Effector CD4-positive, alpha-beta T cell (primary cell): ENCODE results near the gene CTRB1.
"Not testable (repeated sequence)": the region's sequence is repeated elsewhere in the genome, so short reads cannot be mapped to it uniquely, and the experiment has no call there.

Source experiments
- DNase-seq: peaks from one replicate; pipeline ENCODE4 v3.0.0-alpha.2; 2020

The CTRB1 gene

DNA sequence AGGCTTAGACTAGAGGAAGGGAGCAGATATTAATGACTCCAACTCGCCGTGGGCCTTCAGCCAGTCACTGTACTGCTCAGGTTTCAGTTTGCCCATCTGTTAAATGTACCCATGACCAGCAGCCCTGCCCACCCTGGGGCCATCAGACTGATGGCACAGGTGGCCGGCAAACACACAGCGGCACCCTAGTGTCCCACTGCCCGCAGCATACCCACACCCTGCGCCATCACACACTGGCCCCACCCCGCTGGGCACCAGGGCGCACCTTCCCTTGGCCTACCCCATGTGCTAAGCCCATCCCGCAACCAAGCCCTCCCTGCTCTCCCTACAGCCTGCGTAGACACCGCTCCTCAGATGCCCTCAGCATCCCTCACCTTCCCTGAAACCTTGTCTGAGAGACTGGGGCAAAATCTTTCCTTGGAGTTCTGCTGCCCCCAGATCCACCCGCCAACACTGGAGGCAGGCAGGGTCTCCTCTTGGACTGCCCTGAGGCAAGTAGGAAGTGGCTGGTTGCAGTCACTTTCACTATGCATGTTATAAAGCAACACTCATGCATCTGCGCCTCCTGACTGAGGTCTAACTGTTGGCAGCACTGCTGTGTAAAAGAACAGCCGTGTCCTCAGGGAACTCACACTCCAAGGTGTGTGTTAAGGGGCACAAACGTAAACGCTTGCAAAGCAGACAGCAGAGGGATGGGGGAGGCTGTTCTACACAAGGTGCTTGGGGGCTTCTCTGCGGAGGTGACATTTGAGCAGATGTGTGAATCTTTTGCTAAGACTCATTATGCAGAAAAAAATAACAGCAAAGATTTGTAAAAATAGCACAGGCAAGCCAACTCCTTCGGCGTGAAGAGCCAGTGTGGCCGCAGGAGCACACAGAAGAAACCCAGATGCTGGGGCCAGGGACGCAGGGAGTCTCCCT lies 39.4 kb downstream of the CTRB1 start:
- no peak for DNase-seq

DNA sequence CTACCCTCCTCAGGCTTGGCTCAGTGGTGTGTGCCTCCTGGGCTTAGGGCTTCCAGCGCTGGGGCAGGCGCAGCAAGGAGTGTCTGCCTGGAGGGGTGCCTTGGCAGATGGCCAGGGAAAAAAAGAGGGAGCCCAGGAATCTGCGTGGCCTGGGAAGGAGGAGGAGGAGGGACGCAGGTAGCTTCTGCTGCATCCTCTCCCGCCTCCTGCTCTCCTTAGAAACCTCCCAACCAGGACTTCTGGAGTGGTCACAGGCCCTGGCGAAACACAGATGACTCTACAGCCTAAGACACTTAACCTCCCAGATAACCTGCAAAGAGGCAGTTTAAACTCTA lies 40.0 kb downstream of the CTRB1 start:
- no peak for DNase-seq

DNA sequence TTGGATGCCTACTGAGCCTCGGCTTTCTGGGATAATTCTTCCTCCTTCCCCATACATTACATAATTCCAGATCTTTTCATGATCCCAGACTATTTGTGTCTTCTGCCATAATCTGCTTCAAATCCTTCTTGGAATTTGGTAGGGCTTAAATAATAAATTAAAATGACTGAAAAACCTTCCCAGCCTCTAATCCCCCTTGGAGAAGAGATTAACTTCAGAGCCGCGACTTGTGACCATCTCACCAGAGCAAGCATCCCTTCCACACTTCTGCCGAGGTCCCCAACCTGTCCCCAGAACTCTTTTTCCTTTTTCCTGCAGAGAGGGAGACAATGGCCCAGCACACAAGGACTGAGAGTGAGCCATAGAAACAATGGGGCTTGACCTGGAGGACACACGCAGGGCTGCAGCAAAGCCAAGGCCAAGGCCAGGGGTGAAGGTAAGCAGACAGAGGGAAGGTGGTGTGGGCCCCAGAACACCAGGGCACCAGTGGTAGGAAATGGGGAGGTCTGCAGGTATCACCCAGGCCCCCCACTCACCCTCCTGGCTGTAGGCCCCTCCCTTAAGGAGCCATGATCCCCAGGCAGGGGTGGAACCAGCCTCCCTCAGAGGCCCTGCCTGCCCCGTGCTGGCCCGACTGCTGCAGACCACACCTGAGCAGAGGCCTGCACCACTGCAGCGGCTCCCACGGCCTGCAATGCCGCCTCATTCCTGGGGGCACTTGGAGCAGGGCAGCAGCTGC lies 42.2 kb downstream of the CTRB1 start:
- no peak for DNase-seq

DNA sequence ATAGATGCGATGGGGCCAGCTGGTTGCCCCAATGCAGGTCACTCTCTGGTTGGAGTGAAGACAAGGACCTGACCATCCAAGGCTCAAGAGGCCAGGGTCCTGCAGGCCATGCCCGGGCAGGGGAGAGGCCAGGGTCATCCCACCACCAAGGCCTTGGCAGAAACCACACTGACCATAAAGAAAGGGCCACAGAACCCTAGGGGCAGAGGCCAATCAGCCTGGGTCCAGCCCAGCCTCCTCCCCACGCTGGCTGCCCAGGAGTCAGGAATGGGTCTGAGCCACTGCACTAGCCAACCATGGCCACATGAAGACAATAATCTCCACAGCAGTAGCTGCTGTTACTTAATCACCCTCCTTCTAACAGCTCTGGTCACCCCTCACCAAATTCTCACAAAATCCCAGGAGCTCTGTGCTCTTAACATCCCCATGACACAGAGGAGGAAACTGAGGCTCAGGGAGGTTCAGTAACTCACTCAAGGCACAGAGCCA lies 42.8 kb downstream of the CTRB1 start:
- DNase-seq: no peak

DNA sequence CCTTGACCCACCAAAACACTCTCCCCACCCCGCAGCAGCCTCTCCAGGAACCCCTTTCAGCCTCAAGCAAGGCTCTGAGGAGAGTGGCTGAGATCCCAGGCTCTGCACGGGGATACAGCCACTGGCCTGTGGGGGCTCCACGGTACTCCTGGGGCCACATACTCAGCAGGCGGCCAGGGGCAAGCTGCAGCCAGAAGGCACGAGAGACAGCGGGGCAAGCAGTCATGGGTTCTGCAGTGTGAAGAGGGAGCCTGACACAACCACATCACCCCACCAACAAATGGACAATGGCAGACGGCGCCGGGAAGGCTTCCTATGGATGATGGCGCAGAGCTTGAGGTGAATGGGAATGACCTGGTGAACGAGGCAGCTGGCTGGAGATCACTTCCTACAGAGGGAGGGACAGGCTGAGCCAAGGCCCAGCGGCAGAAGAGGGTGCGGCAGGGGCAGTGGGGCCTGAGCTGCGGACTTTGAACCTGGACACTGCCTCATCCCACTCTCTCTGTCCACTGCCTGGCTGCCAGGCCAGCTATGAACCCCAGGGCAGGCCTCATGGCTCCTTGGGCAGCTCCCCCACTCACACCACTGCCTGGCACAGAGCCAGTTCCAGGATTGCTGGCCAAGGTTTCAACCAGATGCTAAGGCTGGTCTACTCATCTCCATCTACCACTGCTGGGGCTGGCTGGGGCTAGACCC lies 43.5 kb downstream of the CTRB1 start:
- no peak for DNase-seq

DNA sequence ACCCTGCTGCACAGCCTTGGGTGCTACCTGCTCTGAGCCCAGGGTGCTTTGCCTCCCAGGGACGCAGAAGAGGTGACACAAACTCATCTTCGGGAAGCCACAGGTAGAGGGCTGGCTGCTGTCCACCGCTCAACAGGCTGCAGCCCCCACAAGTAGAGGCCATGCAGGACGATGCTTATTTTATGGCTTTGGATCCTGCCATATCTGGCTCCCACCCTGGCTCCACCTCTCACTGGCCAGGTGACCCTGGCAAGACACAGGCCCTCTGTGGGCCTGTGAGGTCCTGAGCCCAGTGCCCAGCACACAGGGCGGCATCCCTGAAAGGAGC lies 44.0 kb downstream of the CTRB1 start:
- no peak for DNase-seq

DNA sequence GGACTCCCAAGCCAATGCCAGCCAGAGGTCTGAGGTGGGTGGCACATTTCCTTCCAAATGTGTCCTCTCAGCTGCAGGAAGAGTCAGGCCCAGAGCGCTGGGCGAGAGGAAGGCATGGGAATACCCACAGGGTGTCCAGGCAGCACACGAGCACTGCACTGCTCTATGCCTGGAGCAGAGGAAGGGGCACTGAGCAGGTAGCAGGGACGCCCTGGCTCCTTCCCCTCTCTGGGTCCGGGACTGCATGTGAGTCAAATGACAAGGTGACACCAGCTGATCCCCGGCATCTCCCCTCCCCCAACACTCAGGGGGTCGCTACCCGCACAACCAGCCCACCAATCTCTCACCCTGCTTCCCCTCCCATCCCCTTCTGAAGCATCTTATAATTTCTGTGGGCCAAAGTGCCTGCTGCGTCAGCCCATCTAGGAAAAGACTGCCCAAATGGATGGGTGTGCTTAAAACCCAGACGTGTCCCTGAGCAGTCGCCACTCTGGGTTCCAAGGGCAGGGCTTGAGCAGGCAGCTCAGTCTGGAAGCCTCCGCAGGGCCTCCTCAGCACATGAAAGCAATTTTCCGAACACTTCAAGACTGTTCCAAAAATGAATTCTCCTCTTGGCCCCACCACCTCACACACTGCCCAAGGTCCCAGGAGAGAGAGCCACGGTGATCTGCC lies 44.6 kb downstream of the CTRB1 start:
- DNase-seq: no peak

DNA sequence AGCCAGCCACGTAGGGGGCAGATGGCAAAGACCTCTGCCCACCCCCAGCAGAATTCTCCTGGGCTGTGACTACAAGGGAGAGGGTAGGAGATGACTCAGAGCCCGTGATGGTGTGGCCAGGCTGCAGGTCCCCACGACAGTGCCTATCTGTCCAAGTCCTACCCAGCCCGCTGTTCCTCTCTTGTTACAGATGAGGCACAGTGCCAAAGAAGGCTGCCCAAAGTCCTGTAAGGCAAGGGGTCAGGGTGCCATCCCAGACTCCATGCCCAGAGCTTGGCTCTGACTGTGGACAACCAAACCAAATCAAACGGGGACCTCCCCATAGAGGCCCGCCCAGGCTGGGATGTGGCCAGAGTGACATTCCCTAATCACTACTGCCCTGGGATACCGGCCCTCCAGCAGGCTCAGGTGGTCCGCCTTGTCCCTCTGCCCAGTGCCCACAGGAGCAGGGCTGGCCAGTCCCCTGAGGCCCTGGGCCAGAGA lies 45.2 kb downstream of the CTRB1 start:
- no peak for DNase-seq

DNA sequence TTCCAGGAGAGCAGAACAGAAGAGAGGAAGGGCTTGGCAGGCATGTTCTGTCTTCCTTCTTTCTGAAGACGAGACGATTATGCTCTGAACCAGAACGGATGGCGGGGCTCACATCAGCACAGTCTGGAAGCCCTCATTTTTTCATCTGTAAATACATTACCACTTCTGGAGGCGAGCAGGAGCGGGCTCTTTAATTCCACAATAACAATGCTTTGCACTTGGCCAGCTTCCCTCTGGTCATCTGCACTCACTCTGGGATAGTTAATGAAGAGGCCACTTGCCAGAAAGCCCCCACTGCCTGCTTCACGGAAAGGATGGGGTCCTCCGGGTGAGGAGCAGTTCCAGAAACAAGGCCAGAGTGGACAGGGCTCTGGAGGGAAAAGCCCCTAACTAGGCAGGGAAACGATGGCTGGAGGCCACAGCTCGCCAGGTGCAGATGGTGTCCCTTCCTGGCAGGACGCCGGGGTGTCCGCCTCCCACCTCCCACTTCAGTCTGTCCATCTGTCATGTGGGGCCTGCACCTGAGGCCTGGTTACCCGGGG lies 45.7 kb downstream of the CTRB1 start:
- no peak for DNase-seq

DNA sequence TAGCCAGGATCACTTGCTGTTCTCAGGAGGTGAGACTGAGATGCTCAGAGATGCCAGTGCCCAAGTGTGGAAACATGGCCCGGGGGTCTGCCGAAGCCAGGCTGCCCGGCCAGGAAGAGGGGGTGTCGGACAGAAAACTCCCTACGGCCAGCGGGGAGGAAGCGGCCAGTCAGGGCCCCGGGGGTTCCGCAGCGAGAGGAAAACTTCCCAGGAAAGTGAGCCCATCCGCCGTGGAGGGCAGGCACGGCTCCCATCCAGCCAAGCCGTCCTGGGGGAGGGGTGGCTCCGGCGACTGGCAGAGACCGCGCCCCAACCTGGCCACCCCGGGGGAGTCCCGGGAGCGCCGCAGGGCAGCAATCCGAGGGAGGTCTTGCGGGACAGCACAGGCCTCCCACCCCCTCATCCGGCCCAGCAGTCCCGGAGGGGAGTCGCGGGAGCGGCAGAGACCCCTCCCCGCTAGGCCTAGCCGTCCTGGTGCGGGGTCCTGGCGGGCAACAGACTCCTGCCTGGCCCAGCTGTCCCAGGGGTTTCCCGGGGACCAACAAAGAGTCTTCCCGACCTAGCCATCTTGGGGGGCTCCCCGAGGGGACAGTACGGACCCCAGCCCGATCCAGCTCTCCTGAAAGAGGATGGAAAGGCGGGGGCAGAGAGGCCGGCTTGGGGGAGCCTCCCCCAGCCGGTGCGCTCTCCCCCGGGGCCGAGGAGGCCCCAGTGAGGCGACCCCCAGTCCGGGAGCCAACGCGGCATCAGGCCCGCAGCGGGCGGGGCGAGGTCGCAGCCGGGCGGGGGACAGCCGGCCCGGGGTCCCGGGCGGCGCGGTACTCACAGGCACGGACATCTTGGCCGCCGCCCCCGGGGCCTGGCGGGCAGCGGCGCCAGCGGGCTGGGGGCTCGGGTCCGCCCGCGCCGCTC lies 46.5 kb downstream of the CTRB1 start:
- no peak for DNase-seq

DNA sequence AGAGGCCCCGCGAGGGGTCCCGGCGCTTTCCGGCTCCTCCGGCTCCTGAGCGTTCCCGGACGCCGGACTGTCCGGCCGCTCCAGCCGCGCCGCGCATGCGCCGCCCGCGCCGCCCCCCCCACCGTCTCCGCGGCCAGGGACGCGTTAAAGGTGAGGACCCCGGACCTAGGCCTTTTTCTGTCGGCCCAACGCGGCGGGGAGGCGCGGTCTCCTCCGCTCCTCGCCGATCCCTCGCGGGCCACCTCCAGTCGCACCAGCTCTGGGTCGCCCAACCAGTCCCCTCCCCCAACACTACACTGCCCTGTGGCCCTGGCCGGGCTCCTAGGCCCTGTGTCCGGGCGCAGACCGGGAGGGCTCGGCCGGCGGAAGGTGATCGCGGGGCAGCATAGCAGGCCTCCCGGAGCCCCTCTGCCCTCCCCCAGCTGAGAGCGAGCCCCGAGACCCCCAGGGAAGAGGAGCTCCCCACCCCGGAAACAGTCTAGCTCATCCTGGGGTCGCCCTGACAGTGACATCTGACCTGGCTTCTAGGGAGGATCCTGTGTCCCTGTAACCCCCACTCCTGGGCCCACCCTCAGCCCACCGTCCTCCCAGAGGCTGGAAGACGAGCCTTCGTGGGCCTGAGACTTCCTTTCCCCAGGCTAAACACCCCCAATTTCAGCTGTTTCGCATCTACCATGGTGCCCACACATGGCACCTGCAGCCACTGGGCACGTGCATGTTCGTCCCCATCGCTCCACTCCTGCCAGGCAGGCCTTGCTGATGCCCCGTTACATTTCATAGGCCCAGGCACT lies 47.3 kb downstream of the CTRB1 start:
- no peak for DNase-seq

DNA sequence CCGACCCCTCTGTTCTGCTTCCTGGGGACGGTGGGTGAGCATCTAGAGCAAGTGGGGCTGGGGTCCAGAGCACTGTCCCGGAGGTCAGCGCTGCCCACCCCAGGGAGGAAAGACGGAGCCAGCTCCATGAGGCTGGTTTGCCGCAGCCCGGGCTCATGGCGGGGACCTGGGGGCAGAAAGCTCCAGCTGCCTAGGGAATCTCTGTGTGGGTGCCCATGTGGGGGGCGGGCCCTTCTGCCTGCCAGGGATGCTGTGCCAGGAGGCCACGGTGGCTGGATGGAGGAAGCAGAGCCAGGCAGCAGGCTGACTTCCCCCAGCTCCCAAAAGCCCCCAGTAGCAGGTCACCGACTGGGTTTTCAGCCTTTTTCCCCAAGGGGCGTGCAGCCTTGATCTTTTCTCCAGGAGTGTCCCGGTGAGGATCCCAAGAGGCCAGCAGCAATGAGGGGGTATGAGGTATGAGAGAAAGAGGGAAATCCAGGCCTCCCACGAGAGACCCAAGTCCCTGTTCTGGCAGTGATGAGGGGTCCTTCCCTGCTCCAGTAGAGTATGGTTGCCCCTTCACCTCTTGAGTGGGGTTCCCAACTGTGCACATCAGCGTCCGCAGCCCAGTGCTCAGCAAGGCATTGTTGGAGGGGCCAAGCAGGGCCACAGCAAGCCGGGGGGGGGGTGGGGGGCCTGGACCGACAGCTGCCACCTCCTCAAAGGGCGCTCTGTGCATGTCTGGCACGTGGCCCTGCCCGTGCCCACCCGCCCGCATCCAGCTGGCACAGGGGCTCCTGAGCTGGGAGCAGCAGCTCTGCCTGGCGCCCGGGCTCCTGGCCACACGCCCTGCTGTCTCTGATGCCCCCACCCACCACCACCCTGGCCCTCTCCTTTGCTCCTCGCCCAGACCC lies 48.2 kb downstream of the CTRB1 start:
- no peak for DNase-seq

DNA sequence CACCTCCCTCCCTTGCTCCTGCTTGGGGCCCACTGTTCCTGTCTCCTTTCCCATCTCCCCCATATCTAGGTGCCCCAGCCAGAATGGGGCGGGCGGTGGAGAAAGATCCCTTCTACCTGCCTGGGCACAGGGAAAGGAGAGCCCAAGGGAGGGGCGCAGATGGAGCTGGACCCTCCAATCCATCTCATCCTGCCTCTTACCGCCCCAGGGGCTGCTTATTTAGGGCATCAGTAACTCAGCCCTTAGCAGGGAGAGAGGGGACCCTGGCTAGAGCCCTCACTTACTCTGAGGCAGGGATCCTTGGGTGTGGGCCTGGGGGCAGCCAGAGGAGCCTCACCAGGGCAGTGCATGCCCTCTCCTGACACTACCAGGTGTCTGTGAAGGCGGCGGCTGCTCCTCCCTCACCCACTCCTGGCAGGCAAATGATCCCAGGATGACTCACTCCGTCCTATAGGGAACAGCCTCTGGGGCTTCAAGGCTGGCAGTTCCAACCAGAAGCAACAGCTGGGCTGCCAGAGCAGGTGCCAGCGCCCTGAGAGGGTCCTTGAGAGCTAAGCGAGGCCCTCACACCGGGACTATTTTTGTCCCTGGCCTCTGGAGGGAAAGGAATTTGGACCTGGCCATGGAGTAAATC lies 49.0 kb downstream of the CTRB1 start:
- DNase-seq: no peak

DNA sequence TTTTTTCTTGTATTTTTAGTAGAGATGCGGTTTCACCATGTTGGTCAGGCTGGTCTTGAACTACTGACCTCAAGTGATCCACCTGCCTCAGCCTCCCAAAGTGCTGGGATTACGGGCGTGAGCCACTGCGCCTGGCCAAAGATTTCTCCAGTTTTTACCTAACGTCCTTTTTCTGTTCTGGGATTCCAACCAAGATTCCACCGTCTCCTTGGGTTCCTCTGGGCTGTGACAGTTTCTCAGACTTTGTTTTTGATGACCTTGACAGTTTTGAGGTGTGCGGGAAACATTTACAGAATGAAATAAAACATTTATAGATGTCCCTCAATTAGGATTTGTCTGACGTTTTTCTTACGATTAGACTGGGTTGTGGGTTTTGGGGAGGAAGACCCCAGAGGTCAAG lies 50.6 kb downstream of the CTRB1 start:
- not testable (repeated sequence) for DNase-seq

DNA sequence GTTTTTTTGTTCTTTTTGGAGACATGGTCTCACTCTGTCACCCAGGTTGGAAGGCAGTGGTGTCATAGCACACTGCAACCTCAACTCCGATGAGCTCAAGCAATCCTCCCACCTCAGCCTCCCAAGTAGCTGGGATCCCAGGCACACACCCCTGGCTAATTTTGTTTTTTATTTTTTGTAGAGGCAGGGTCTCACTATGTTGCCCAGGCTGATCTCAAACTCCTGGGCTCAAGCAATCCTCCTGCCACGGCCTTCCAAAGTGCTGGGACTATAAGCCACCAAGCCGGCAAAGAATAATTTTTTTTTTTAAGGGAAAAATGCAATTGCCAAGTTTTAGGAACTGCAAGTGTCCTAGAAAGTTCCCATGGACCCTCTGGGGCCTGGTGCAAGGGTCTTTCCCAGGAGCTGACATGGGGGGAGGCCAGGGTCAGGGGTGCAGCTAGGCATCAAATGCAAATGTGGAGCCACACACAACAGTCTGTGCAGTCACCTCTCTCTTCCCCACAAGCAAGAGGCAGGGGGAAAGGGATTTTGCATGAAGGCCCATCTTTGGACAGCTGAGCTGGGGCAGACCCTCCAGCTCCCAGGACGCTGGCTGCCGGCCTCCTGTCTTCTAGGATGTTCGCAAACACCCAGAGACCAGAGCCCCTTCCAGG lies 52.8 kb downstream of the CTRB1 start:
- DNase-seq: no peak

DNA sequence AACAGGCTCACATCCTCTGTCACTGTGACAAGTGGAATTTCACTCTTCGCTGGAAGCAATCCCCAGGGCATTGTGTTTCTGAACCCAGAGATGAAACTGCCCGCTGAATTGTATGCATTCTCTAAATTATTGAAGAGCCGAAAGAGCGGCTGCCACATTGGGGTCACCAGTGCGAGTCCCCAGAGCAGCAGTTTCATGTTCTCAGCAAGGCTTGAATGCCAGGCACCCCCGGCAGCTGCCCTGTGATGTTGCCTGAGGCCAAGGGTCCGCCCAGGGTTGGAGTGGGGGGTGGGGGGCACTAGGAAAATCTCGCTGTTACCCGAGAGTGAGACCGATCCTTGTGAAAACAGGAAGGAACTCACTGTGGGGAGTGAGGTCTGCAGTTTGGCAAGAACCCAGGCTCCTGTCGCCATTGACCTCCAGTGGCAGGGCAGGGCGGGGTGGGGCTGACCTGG lies 53.3 kb downstream of the CTRB1 start:
- no peak for DNase-seq

DNA sequence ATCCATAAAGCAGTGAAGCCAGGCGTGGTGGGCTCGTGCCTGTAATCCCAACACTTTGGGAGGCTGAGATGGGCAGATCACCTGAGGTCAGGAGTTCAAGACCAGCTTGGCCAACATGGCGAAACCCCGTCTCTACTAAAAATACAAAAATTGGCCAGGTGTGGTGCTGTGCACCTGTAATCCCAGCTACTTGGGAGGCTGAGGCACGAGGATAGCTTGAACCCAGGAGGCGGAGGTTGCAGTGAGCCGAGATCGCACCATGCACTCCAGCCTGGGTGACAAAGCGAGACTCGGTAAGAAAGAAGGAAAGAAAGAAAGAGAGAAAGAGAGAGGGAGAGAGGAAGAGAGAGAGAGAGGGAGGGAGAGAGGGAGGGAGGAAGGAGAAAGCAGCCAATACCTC lies 53.8 kb downstream of the CTRB1 start:
- DNase-seq: not testable (repeated sequence)
